Right hindlimb (tissue), 1 donor: ENCODE data around the gene GPR15.
"Not testable (repeated sequence)": the region's sequence is repeated elsewhere in the genome, so short reads cannot be mapped to it uniquely, and the experiment has no call there.

Experiments used
- DNase-seq: peaks from one replicate; pipeline ENCODE4 v3.0.0-alpha.2; 2018

Gene GPR15

DNA sequence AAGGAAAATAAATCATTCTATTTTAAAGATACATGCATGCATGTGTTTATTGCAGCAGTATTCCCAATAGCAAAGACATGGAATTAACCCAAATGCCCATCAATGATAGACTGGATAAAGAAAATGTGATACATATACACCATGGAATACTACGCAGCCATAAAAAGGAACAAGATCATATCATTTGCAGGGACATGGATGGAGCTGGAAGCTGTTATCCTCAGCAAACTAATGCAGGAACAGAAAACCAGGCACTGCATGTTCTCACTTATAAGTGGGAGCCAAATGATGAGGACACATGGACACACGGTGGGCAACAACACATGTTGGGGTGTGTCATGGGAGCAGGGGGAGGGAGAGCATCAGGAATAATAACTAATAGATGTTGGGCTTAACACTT, 28.0 kb downstream of the GPR15 start:
- not testable (repeated sequence) for DNase-seq

DNA sequence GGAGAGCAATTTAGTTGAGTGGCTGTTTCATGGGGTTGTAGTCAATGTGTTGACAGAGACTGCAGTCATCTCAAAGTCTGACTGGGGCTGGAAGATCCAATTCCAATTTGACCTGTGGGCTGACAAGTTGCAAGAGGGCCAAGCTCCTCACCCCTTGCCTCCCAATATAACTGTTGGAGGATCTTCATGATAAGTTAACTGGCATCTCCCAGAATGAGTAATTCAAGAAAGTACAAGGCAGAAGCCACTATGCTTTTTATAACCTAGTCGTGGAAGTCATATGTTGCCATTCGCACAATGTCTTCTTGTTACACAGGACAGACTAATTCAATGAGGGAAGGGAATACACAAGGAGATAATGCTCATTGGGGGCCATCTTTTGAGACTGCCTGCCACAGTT, 29.1 kb downstream of the GPR15 start:
- no peak for DNase-seq

DNA sequence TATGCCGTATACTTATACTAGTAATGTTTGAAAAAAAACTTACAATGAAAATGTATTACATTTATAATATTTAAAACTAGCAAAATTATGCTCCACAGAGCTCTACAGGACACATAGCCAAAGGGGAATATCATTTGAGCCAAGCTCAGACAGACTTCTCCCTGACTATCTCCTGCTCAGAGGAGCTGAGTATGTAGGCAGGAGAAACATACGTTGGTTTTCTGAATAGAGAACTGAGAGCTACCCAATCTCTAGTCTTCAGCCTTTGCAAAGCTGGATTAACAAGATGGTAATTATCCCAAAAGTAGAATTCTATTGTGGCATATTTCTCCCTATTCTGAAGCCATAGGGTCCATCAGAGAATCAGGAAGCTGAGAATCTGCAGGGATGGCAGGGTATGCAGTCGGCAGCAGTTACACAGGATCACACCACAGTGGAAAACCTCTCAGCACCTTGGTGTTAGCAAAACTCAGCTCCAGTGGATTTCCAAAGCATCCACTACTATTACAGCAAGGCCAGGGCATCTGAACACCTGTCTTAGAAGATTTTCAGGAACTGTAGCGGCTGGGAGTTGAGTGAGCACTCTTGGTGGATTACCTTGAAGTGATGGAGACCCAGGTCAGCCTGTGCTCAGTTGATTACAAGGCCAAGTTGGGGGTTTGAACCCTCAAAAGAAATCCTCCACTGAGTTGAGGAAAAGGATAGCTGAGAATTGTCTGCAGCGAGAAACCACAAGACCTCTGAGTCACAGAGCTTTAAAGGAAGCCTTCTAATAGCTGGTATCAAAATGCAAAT, 30.1 kb downstream of the GPR15 start:
- DNase-seq: no peak

DNA sequence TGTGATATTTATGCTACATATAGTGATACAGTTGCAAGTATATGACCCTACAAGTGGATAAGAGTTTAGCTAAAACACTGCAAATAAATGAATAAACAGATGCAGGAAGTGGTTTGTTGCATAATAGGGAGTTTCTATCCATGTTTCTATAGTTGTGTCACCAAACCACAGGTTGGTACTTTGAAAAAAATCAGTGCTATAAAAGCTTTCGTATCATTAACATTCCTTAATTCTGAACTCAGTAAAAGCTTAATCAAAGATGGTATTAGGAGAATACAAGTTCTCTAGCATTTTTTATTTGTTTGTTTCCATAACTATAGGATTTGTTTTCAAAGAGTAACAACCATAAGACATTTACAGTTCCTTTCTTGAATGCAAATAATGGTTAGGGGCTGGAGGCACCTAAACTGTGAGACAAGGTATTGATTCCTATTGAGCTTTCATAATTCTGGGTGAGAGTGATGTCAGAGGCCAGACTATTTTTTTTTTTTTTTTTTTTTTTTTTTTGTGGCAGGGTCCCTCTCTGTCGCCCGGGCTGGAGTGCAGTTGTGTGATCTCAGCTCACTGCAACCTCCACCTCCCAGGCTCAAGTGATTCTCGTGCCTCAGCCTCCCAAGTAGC, 32.0 kb downstream of the GPR15 start:
- DNase-seq: no peak

DNA sequence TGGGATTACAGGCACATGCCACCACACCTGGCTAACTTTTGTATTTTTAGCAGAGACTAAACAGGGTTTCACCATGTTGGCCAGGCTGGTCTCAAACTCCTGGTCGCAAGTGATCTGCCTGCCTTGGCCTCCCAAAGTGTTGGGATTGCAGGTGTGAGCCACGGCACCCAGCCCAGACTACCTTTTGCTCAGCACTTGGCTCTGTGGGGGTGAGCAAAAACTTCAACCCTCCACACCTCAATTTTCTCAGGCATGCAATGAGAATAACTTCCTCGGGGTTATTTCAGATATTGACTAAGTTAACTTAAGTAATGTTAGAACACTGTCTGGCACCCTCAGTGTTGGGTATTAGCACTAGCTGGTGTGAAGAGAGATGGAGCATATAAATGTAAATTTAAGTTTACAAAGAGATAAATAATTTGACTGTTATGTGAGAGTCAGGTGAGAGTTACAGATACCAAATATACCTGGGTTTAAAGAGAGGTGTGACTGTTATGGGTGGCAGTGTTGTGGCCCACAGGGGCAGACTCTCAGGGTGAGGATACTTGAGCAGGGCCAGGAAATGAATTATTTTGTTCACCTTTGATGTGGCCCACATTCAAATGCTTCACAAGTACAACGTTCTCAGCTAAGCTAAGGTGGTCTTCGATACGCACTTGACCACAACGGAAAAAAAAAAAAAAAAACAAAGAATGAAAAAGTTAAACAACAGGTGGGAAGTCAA, 32.7 kb downstream of the GPR15 start:
- no peak for DNase-seq

DNA sequence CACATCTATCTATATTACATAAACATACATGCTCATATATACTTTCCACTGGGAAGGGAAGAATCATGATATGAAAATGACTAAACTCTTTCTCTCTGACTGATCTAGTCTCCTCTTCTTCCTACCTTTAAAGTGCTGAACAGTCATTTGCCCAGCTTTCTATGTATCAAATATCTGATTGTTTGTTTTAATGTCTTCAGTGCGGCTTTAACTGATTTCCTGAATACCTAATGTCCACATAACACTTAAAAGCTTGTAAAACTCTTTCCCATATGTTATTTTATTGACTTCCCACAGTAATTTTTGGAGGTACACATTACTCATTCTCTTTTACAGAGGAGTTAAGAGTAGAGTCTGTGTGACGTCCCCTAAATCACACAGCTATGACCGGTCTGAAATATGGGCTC, 33.5 kb downstream of the GPR15 start:
- DNase-seq: no peak

DNA sequence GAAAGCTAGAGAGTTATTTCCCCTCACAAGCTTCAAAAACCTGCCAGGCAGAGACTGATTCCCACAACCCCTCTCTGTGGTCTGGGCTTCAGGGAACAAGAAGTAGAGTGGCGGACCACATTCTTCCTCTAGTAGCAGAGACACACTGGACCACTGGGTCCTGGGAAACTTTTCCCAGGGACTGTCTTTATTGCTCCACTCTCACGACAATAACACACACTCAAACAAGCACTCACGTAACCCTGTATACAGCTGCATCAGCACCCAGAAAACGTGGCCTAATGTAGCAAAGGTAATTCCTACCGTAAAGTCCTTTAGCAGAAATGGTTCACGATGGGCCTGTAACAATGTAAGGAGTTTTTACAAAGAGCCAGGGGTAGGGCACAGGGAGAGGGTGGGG, 34.1 kb downstream of the GPR15 start:
- no peak for DNase-seq

DNA sequence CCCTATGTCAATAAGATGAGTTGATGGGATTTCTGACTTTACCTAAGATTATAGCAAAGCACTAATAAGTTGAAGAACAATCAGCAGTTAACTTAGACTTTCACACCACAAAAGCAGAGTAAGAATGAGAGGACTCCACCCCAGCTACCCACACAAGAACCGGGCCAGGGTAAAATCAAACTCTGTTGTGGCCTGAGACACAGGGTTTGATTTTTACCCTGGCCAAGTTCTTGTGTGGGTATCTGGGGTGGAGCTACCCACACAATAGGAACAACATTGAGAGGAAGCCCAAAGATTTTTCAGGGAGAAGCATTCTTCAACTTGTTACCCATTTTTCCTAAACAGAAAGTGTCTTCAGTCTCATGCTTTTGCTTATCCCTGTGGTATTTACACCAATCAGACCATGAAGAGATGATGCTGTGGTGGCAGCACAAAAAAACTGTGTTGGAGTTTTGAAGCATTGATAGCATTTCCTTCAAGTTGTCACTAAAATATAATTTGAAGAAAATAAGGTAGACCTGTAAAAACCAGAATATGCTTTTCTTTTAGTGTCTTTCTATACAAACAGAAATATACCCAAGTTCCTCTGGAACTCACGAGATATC, 36.0 kb downstream of the GPR15 start:
- no peak for DNase-seq

DNA sequence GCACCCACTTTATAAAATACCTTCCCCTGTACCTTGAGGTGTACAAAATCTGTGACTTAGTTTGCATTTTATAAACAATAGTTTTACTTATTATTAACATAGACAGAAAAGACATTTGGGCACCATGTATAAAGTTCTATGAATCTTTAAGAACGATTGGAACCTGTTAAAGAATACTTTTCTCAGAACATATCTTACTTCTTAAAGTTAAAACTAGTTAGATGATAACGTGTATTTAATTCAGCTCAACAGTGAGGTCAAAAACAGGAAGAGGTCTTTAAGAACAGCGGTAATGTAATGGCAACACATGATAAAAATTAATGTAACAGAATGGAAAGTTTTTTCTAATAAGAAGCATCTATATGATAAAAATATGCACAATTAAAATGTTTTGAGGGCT, 36.6 kb downstream of the GPR15 start:
- no peak for DNase-seq

DNA sequence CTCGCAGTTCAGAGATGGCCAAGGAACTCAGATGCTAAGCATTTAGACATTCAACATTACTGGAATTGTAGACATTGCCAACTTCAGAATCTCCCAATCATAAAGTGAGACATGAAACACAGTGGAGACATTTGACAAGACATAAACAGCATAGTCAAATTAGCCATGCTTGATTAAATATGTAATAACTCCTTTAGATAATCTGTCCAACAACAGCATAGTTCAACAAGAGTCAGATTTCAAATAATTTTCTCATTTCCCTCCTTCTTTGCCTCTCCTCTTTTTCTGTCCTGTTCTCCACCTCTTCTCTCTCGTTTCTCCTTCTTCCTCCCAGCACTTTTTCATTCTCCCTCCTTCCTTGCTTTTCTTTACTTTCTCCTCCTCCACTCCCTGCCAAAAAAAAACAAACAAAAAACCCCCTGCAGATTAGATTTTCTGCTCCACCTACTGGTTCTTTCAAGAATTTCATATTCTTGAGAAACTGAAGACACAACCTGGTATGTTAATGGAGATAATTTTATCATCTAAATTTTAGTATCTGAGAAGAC, 41.5 kb downstream of the GPR15 start:
- no peak for DNase-seq

DNA sequence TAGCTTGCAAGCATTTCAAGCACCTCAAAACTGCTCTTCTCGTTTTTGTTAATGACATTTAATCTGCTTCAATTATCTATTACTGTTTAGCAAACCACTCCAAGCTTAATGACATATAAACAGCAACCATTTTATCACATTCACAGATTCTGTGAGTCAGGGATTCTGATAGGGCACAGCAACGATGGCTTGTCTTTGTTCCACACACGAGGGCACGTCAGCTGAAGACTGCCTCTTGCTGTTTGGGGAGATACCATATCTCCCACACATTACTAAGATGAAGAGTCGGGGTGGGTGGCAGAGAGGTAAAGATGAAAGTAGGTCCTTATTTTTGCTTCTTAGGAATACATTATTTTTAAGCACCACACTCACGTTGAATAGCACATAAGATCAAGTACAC, 42.4 kb downstream of the GPR15 start:
- no peak for DNase-seq

DNA sequence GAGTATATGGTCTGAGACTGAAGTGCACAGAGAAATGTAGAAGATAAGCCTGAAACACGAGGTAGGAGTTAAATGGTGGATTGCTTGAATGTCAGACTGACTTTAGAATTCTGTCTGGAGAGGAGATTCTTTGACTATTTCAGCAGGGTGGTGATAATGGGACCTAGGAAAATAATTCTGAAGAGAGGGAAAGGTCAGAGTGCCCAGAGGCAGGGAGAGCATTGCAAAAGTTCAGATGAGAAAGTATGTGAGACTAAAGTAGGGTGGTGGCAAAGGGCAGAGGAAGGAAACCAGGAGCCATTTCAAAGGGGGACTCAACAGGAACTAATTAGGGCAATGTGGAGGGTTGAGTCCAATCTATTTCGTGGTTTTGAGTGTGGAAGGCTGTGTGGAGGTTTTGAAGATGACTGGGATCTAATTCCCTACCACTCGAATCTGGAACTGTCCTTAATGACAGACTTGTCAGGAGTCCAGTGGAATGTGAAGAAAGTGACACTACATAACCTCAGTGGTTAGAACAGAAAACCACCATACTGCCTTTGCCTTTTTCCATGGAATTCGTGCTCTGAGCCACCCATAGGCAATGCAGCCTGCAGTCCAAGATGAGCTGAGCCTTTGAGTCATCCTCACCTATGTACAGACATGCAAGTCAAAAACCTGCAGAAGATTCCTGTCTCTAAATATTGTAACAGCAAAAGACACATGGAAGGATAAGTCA, 45.6 kb downstream of the GPR15 start:
- DNase-seq: no peak

DNA sequence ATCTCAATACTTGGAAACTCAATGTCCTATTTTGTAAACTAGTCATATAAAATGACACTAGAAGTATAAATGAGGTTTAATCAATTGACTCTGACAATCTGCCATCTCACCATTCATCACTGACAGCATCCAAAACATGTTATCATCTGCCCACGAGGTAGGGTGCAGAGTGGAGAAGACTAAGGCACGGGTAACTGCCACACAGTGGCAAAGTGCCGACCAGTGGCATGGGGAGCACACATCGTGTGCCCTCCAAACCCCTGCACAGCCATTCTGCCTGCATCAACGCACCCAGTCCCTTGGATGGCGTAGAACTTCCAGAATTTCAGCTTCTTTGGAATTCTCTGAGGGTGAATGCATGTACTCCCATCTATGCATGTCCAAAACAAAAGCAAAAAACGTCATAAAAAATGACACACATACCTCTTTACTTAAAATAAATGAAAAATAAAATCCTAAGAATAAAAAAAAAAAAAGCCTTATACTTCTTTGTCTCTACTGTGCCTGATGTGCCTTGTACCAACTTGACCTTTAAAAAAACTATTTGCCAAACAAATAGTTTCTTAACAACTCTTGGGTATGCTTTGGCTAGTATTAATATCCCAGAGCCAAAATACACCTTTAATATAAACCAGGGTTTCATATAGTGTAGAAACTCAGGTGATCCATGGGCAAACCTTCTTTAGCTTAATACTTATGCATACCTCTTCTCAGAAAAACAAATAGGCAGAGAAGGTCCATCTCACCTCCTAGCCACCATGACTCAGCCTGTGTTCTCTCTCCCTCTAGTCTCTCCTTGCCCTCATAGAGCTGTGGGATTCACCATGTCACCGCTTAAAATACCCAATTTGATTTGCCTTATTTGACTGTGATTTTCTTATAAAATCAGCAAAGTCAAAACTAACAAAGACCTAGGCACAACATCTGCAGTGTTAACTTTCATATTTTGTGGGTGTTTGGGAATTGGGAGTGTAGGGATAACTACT, 48.9 kb downstream of the GPR15 start:
- DNase-seq: no peak

DNA sequence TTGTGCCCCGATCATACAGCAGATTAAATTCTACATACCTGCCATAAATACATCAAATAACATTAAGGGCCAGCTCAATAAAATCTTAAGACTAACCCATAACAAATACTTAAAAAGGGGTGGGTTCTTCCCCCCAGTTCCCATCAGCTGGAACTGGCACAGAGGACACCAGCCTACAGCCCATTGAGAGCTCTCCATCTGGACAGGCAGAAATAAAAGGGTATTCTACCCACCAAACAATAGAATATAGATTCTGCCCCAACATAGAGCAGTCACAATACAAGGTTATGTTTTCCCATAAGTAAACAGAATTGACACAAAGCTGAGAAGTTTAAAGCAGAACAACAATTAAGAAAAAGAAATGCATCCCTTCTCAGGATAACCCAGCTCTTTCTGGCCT, 49.7 kb downstream of the GPR15 start:
- DNase-seq: no peak

DNA sequence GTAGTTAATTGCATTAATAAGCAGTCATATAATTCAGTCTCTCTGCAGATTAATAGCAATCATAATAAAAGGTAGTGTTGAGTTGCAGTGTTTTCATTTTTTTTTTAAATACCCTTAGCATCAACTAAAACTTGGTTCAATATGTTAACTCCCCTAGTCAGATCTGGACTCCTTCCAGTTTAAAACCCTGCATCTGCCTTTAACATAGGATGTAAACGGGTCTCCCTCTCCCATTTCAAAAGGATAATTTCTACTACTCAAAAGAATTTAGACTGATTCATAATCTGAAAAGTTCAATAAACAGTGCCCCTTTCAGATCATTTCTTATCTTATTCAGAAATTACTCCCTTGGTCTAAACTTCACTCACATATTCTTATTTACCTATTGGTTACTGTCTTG, 50.3 kb downstream of the GPR15 start:
- DNase-seq: no peak

DNA sequence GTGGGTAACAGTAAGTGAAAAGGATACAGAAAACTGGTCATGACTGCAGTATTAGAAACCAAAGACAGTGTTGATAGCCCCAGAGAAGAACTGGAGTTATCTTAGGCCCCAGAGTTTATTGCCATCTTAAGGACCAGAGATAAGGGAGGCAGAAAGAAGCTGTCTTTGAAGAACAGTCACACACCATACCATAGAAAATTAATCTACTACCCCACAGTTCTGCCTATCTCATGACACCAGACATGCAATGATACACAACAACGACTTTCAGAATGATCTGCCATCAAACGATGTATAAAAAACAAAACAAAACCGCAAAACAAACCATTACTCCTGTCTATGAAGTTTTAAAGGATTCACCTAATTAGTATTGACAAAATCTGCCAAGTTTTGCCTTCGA, 52.0 kb downstream of the GPR15 start:
- DNase-seq: no peak
